ENCODE data around the gene SCAMP5. TPM values are rescaled to one million over a fixed set of nuclear protein-coding genes. Genes with fewer than 3 reads are reported as not detected.
A peak's percentile ranks its signal among the peaks of the same experiment; 100 is the strongest.

Gene SCAMP5
- total RNA-seq, 2 donors from 2014 or later, result 4.5 to 5.7 TPM

GRCh38 chr15:75008221-75008625 is 12.9 kb downstream of the SCAMP5 start:
- ATAC-seq (no peak), DNase-seq (no peak)
- intact Hi-C loops (cut with DNase I), result no loop called here

GRCh38 chr15:75008629-75009326 is 13.4 kb downstream of the SCAMP5 start:
- DNase-seq (no peak), ATAC-seq (peak in 1 of 2 donors; percentile 23)
- intact Hi-C loops (cut with DNase I), result no loop called here

GRCh38 chr15:75016431-75016830 is 21.1 kb downstream of the SCAMP5 start:
- ATAC-seq (no peak), DNase-seq (no peak)
- intact Hi-C loops (cut with DNase I), result no loop called here

- no peak for ATAC-seq
- intact Hi-C loops (cut with DNase I), result no loop called here
- no peak for DNase-seq
These were observed 24.6 kb downstream of the SCAMP5 start for GRCh38 chr15:75019916-75020315.

GRCh38 chr15:75021341-75021740 is 26.0 kb downstream of the SCAMP5 start:
- intact Hi-C loops (cut with DNase I), result no loop called here
- ATAC-seq, result no peak
- DNase-seq, result no peak

- no peak for DNase-seq
- intact Hi-C loops (cut with DNase I), result no loop called here
- ATAC-seq, result no peak
These were observed 27.4 kb downstream of the SCAMP5 start for GRCh38 chr15:75022783-75023180.

GRCh38 chr15:75023181-75023871 is 28.0 kb downstream of the SCAMP5 start, which contains the start of gene PPCDC:
Gene PPCDC, plus strand, starts transcription at chr15:75023590. Its CDS starts 4,729 bp downstream, at chr15:75028319.
- intact Hi-C loops (cut with DNase I), result no loop called here
- peak; percentile 99 for ATAC-seq
- peak; percentile 97 for DNase-seq

GRCh38 chr15:75023872-75024636 is 28.7 kb downstream of the SCAMP5 start:
- intact Hi-C loops (cut with DNase I), result no loop called here
- DNase-seq, result no peak
- peak; percentile 44 to 54 for ATAC-seq

GRCh38 chr15:75025107-75025506 is 29.7 kb downstream of the SCAMP5 start:
- ATAC-seq (no peak), DNase-seq (no peak)
- intact Hi-C loops (cut with DNase I), result no loop called here

GRCh38 chr15:75025548-75026260 is 30.3 kb downstream of the SCAMP5 start:
- no peak for ATAC-seq
- intact Hi-C loops (cut with DNase I), result no loop called here
- no peak for DNase-seq

- DNase-seq (no peak), ATAC-seq (no peak)
- intact Hi-C loops (cut with DNase I), result no loop called here
These were observed 32.2 kb downstream of the SCAMP5 start for GRCh38 chr15:75027551-75027950.

GRCh38 chr15:75028991-75029377 is 33.6 kb downstream of the SCAMP5 start:
- DNase-seq (no peak), ATAC-seq (no peak)
- intact Hi-C loops (cut with DNase I), result loop anchor here in 1 of 2 donors (1.0 kb wide), 1 partner anchor 175 kb away; no protein-coding TSS in a partner anchor

- DNase-seq (peak; percentile 95), ATAC-seq (peak; percentile 88)
- intact Hi-C loops (cut with DNase I), result loop anchor here (1.0 to 2.0 kb wide), 2 partner anchors 173 to 175 kb away; no protein-coding TSS in a partner anchor
These were observed 34.1 kb downstream of the SCAMP5 start for GRCh38 chr15:75029378-75030022.

- ATAC-seq (peak; percentile 32 to 55), DNase-seq (no peak)
- intact Hi-C loops (cut with DNase I), result loop anchor here in 1 of 2 donors (2.0 kb wide), 1 partner anchor 173 kb away; no protein-coding TSS in a partner anchor
These were observed 34.7 kb downstream of the SCAMP5 start for GRCh38 chr15:75030023-75030413.

GRCh38 chr15:75030424-75030823 is 35.1 kb downstream of the SCAMP5 start:
- intact Hi-C loops (cut with DNase I), result loop anchor here in 1 of 2 donors (2.0 kb wide), 1 partner anchor 172 kb away; no protein-coding TSS in a partner anchor
- ATAC-seq (no peak), DNase-seq (no peak)

GRCh38 chr15:75031848-75032247 is 36.5 kb downstream of the SCAMP5 start:
- no peak for ATAC-seq
- DNase-seq, result no peak
- intact Hi-C loops (cut with DNase I), result loop anchor here in 1 of 2 donors (2.0 kb wide), 1 partner anchor 171 kb away; no protein-coding TSS in a partner anchor

GRCh38 chr15:75032395-75032794 is 37.0 kb downstream of the SCAMP5 start:
- intact Hi-C loops (cut with DNase I), result no loop called here
- DNase-seq (no peak), ATAC-seq (no peak)

GRCh38 chr15:75033809-75034208 is 38.4 kb downstream of the SCAMP5 start:
- ATAC-seq (no peak), DNase-seq (no peak)
- intact Hi-C loops (cut with DNase I), result no loop called here

GRCh38 chr15:75034615-75035014 is 39.3 kb downstream of the SCAMP5 start:
- no peak for ATAC-seq
- intact Hi-C loops (cut with DNase I), result no loop called here
- no peak for DNase-seq

Measured in left cardiac atrium (tissue), 4 donors.